OCI-LY1 (cell line): Measurements from ENCODE around the gene KLRF2.

Experiments used
- CTCF ChIP-seq: fragments of 200-600 bp; sonication (generic), shearing (Covaris generic); IDR thresholded peaks from 2 replicates; pipeline ENCODE4 v1.5.1; 2017; ENCODE audit warnings: mild to moderate bottlenecking, antibody characterized with exemption, low read length, moderate library complexity, mixed read lengths
- EZH2 ChIP-seq: fragments of 200-600 bp; sonication (generic), shearing (Covaris generic); IDR thresholded peaks from 2 replicates; pipeline ENCODE4 v1.8.0; 2017; ENCODE audit warnings: borderline replicate concordance, mixed run types, mild to moderate bottlenecking, antibody characterized with exemption, low read length, moderate library complexity, mixed read lengths

DNA sequence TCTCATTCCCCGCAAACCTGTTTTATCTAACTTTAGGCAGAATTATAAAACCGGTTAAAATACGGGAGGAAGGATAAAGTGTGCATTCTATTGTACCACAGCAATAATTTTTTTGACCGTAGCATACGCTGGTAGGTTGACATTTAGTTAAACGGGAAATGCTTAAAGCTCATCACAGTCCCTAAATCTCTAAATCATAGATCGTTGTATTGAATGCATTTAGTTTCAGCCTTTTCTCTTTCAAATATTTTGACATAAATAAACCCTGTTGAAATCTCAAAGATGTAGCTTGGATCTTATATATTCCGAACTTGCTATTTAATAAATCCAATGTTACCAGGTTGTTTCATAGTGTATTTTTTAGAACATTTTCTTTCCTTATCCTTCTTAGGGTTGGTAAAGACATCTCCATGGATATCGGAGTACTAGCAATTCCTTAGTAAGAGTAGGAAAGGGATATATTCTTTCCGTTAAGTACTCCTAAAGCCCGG lies 12.9 kb upstream of the KLRF2 start:
- TF ChIP-seq EZH2 (no peak), CTCF (no peak)
